K562 (cell line): ENCODE results near the gene MAL. TPM values are rescaled to one million over a fixed set of nuclear protein-coding genes. Genes with fewer than 3 reads are reported as not detected.

Experiments used
- ATAC-seq: fragments of 200-7000 bp; cut with Tn5 transposase; 3 replicates; pipeline ENCODE4 v1.9.1; 2020; ENCODE audit warnings: moderate library complexity
- BruUV-seq: library from RNA; stranded (reverse); fragments of 400-500 nt; replicated peaks from 2 replicates; lab custom pipeline; 2021; lab: Mats Ljungman, UMichigan
- CTCF ChIA-PET: fragments of 300-600 bp; formaldehyde crosslinking; extraction: SDS; loops from one replicate; lab custom pipeline; 2021; ENCODE audit warnings: low intra/inter-chr PET ratio; lab: Yijun Ruan, JAX
- POLR2A ChIA-PET: fragments of 300-600, 350-650 bp; sonication (Branson Sonifier 250); formaldehyde crosslinking; extraction: SDS; loops from one replicate; lab custom pipeline; 2021; ENCODE audit warnings: antibody characterized with exemption, inconsistent platforms; lab: Yijun Ruan, JAX
- DNase-seq, 4 experiments: peaks; one replicate each; pipeline versions ENCODE4 v3.0.0 to v3.0.0-alpha.2; 2011 to 2018; ENCODE audit warnings: low spot score in 3 of 4, mixed read lengths in 3 of 4; ENCODE audit errors: extremely low read depth in 1 of 4
- FAIRE-seq: peaks from 2 replicates; lab custom pipeline; 2011; peaks lifted over from hg19 to GRCh38; lab: Jason Lieb, UNC
- H2AFZ ChIP-seq: 2 replicates; pipeline ENCODE4 v1.6.0; 2011; ENCODE audit warnings: low read depth, low read length, control low read depth, inconsistent platforms
- H3K27ac ChIP-seq: fragments of 200-600 bp; 3 replicates; pipeline ENCODE4 v1.8.0; 2011; ENCODE audit warnings: low read depth, mild to moderate bottlenecking, control low read depth, inconsistent platforms, low read length, moderate library complexity, mixed read lengths; ENCODE audit errors: extremely low read depth
- H3K27me3 ChIP-seq, 2 experiments: fragments of 300-600 bp in 1 of 2; 2 replicates in 1 of 2; 3 replicates in 1 of 2; pipeline versions ENCODE4 v1.6.0 to v1.8.0; 2011; ENCODE audit warnings: inconsistent platforms in 2 of 2, low read length in 2 of 2, mild to moderate bottlenecking in 1 of 2, mixed read lengths in 1 of 2, moderate library complexity in 1 of 2; ENCODE audit not compliant: control insufficient read depth in 2 of 2, insufficient read depth in 2 of 2
- H3K36me3 ChIP-seq: fragments of 300-600 bp; 3 replicates; pipeline ENCODE4 v1.8.0; 2011; ENCODE audit warnings: mild to moderate bottlenecking, low read length, inconsistent platforms; ENCODE audit not compliant: control insufficient read depth, insufficient read depth
- H3K4me1 ChIP-seq, 2 experiments: fragments of 200-600 bp in 1 of 2; replicated peaks in 1 of 2; 2 replicates in 1 of 2; 3 replicates in 1 of 2; pipeline versions ENCODE4 v1.5.1 to v1.8.0; 2011; ENCODE audit warnings: inconsistent platforms in 2 of 2, low read length in 2 of 2, mild to moderate bottlenecking in 1 of 2, mixed read lengths in 1 of 2, moderate library complexity in 1 of 2; ENCODE audit not compliant: control insufficient read depth in 2 of 2, insufficient read depth in 2 of 2
- H3K4me2 ChIP-seq: 2 replicates; pipeline ENCODE4 v1.6.1; 2011; ENCODE audit warnings: low read length, control low read depth, inconsistent platforms, mixed read lengths; ENCODE audit not compliant: insufficient read depth
- H3K4me3 ChIP-seq: fragments of 200-600 bp; sonication (generic), shearing (Covaris generic); 2 replicates; pipeline ENCODE4 v1.5.1; 2016; ENCODE audit warnings: control low read depth, inconsistent platforms
- H3K79me2 ChIP-seq: fragments of 200-600 bp; 3 replicates; pipeline ENCODE4 v1.8.0; 2011; ENCODE audit warnings: low read length, inconsistent platforms; ENCODE audit not compliant: control insufficient read depth, insufficient read depth
- H3K9ac ChIP-seq, 2 experiments: 2 replicates each; pipeline versions ENCODE4 v1.6.0 to v1.6.1; 2011; ENCODE audit warnings: low read depth in 2 of 2, low read length in 2 of 2, control low read depth in 1 of 2, inconsistent platforms in 1 of 2, mild to moderate bottlenecking in 1 of 2, mixed read lengths in 1 of 2; ENCODE audit not compliant: insufficient read depth in 1 of 2
- H3K9me1 ChIP-seq: one replicate; pipeline ENCODE4 v1.6.0; 2011; ENCODE audit warnings: inconsistent platforms, mild to moderate bottlenecking, low read length, moderate library complexity; ENCODE audit not compliant: control insufficient read depth, insufficient read depth
- H3K9me3 ChIP-seq: replicated peaks from 2 replicates; pipeline ENCODE4 v1.5.1; 2011; ENCODE audit warnings: low read depth, low read length, inconsistent platforms; ENCODE audit not compliant: control insufficient read depth, insufficient read depth
- H4K20me1 ChIP-seq: replicated peaks from 2 replicates; pipeline ENCODE4 v1.6.1; 2011; ENCODE audit warnings: low read length, inconsistent platforms, mixed read lengths; ENCODE audit not compliant: control insufficient read depth, insufficient read depth
- CBFA2T2 ChIP-seq: fragments of 450-650 bp; conservative IDR thresholded peaks from 2 replicates; pipeline ENCODE4 v1.6.1; 2017; ENCODE audit warnings: mild to moderate bottlenecking
- CBFA2T3 ChIP-seq: fragments of 450-650 bp; IDR thresholded peaks from 2 replicates; pipeline ENCODE4 v1.6.1; 2017
- WGBS: fragments of 100-300 bp; shearing (Covaris generic); methylation state at CpG from one replicate; pipeline ENCODE4 v1.1.6; 2016; ENCODE audit warnings: low coverage, mixed read lengths; ENCODE audit not compliant: insufficient coverage; ENCODE audit errors: missing lambda C conversion rate; 5-methylcytosine and 5-hydroxymethylcytosine counted together
- in situ Hi-C: fragments of 300-500 bp; cut with MboI; formaldehyde crosslinking; loops from 4 replicates; pipeline ENCODE4 v1.15.0; 2018; ENCODE audit warnings: inconsistent platforms, mixed read lengths
- intact Hi-C: fragments of 100-400 bp; cut with micrococcal nuclease; formaldehyde crosslinking; loops from 2 replicates; pipeline ENCODE4 v1.14.2; 2022
- polyA plus RNA-seq, 8 experiments: library from polyadenylated mRNA; depleted of rRNA in 4 of 8; stranded (reverse) in 5 of 8; unstranded in 3 of 8; fragments of >200 nt; fragmentation: Nextera tagmentation in 2 of 8; fragmentation: Illumina TruSeq in 1 of 8; extraction: Ambion mirVana in 2 of 8; extraction: Trizol in 1 of 8; gene quantifications; 2 replicates each; pipeline versions ENCODE4 v1.2.1 to v1.2.3, GENCODE V29; 2011 to 2014; ENCODE audit warnings: inconsistent platforms in 1 of 8, missing spikeins in 1 of 8
- total RNA-seq, 7 experiments: library from RNA; depleted of rRNA in 6 of 7; stranded (reverse); fragments of >200 nt in 6 of 7; fragmentation: Illumina TruSeq in 2 of 7; extraction: Trizol in 2 of 7; gene quantifications; 2 replicates each; pipeline versions ENCODE4 v1.2.1 to v1.2.3, GENCODE V29; 2011 to 2021; ENCODE audit warnings: low replicate concordance in 1 of 7
- TF ChIP-seq, protein P1 (sequence below): fragments of 200-800 bp; sonication (Bioruptor generic); IDR thresholded peaks from 2 replicates; pipeline ENCODE4 v1.6.1; 2017; ENCODE audit warnings: missing genetic modification characterization, missing compliant biosample characterization

Gene MAL
- total and polyA plus RNA-seq, 9 of the 15 experiments (the other 6 are each of a cell fraction or from before 2014, with no cell fraction given): not detected

DNA sequence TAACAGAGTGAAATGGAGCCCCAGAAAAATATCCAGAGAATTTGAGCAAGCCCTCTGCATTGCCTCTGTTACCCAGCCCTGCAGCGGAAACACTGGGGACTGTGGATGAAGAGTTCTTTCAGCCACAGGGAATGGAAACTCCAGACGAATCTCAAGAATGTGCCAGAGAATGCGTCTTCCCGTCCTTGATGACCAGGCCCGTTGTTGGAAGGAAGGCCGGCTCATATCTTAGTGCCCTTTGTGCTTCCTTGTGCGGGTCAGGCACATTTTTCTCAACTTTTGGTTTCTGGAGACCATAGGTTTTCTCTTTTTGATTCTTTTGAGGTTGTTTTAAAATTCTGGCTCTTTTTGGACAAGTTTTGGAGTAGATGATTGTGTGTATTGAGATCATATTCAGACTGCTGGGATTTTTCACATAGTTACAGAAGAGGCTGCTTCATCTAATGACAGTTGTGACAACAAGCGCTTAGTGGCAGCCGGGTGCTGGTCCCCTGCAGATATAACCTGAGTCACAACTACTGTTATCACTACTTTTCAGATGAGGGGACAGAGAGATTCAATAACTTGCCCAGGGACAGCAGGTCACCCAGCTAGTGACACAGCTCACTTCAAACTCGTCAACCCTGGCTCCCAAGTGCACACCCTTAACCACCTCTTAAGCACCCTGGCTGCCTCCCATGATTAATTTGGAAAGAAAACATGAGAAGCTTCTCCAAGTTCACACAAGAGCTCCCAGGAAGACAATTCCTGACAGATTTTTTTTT lies 15.7 kb downstream of the MAL start:
- ChIA-PET CTCF (no interaction called here), POLR2A (interaction anchor here (0.6 kb wide), 1 partner anchor 141 kb away, joined by 3 read pairs; no protein-coding TSS in a partner anchor)
- Histone ChIP-seq H3K4me3 (no peak overlapping the region), H2AFZ (no peak overlapping the region), H4K20me1 (no peaks in the 10 kb centered on the region), H3K36me3 (no peaks in the 10 kb centered on the region), H3K4me1 (no peaks in the 10 kb centered on the region), H3K9me1 (no peaks in the 10 kb centered on the region), H3K27ac (no peak overlapping the region), H3K79me2 (no peaks in the 10 kb centered on the region), H3K9me3 (no peaks in the 10 kb centered on the region), H3K9ac (no peak overlapping the region), H3K27me3 (peaks cover 6 to 41% of the 10 kb centered on the region in 2 experiments; a peak in 3 of 5 replicates), H3K4me2 (no peak overlapping the region)
- TF ChIP-seq CBFA2T3 (peak; percentile 33; the same call in 1 of the 2 replicates), CBFA2T2 (0 out of 2 replicates have a peak, but pooled peaks have one; percentile 4)
- TF ChIP-seq, protein P1, sequence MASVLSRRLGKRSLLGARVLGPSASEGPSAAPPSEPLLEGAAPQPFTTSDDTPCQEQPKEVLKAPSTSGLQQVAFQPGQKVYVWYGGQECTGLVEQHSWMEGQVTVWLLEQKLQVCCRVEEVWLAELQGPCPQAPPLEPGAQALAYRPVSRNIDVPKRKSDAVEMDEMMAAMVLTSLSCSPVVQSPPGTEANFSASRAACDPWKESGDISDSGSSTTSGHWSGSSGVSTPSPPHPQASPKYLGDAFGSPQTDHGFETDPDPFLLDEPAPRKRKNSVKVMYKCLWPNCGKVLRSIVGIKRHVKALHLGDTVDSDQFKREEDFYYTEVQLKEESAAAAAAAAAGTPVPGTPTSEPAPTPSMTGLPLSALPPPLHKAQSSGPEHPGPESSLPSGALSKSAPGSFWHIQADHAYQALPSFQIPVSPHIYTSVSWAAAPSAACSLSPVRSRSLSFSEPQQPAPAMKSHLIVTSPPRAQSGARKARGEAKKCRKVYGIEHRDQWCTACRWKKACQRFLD: no peak
- ATAC-seq (no peak), DNase-seq (no peak), FAIRE-seq (no peak)
- intact Hi-C loops: loop anchor here (5.0 kb wide), 1 partner anchor 169 kb away; the partner anchor contains the start of gene TEKT4
- no TSS peak for BruUV-seq
- WGBS: 2% methylated on average over 10 of the region's 10 CpGs
- in situ Hi-C loops: no loop called here
